ENCODE data around the gene TP53BP2.

GRCh38 chr1:223755432-223755792, 90.3 kb downstream of the TP53BP2 start:
- TF ChIP-seq CTCF (IDR thresholded peaks at IDR 0.05) = no peak
- no peak for TF ChIP-seq EP300 (IDR thresholded peaks at IDR 0.05)
